Heart left ventricle (tissue), 13 donors: ENCODE results near the gene KIAA0825.

Experiments used
- POLR2A ChIP-seq, 2 donors: fragments of 450-650 bp; IDR thresholded peaks; one replicate each; pipeline ENCODE4 v1.6.1; 2017; ENCODE audit warnings: antibody characterized with exemption in 2 of 2, mild to moderate bottlenecking in 2 of 2, moderate library complexity in 2 of 2
- TF ChIP-seq, protein P1 (sequence below), 12 donors: fragments of 200-600 bp; sonication (generic) in 4 of 12; IDR thresholded peaks; one replicate each; pipeline versions ENCODE4 v1.5.0 to v1.8.0; 2018 to 2022; ENCODE audit warnings: antibody characterized with exemption in 12 of 12, mild to moderate bottlenecking in 5 of 12
- donor health status: ischemic (EF 13 %, LVEDD 7.1; RV severe dilation, severe dysfunction).
- donor health status: DM: no; HTN: yes; CAD: no.
- donor health status: DM: no; HTN: no; CAD: no.
- donor health status: ischemic (EF 25% LVEDD 6.9; RV normal size, moderate dysfunction).
- donor health status: ischemic (EF 25% LVEDD 5.7; RV mildly dilated, moderate dysfunction).
- donor health status: ischemic (EF 35%, LVEDD 5.7; RV mildly dilated, moderate dysfunction).
- donor health status: nonischemic (EF 11% LVEDD 7.7; RV severe dilation, severe dysfunction).
- donor health status: DM: yes; HTN: yes; CAD: no.
- donor health status: PGD.
- donor health status: ischemic (EF 29% LVEDD 5.4; RV normal size, mild dysfunction).
- donor health status: nonischemic (EF 23%, LVEDD 6.1; RV moderate dilation, normal function).

DNA sequence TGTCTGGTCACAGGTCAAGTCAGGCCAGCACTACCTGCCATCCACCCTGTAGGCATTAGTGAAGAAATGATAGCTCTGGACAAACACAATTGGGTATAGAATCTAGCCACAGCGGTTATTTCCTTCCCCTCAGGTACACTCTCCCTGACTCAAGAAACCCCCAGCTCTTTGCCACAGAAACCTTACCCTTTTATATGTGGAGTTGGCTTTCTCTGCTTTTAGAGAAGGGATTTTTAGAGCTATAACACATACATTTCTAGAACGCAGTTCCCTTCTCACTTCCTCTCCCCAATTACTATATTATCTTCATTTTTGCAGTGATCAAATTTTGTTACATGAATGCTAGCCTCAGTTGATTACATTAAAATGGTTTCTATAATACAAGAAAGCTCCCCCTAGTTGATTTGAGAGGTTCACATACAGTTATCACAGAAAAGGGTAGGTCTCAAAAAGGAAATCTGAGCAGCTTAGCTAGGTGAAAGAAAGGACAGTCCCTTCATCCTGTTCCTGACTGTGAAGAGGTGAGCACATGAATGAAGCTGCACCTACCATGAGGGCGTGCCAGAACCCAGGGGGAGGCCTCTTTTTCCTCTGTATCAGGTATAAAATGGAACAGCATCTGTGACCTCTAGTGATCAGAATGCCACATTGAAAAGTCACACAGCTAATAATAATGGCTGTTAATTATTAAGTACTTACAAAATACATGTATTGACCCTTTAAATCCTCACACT lies 425.6 kb downstream of the KIAA0825 start:
- TF ChIP-seq, protein P1, sequence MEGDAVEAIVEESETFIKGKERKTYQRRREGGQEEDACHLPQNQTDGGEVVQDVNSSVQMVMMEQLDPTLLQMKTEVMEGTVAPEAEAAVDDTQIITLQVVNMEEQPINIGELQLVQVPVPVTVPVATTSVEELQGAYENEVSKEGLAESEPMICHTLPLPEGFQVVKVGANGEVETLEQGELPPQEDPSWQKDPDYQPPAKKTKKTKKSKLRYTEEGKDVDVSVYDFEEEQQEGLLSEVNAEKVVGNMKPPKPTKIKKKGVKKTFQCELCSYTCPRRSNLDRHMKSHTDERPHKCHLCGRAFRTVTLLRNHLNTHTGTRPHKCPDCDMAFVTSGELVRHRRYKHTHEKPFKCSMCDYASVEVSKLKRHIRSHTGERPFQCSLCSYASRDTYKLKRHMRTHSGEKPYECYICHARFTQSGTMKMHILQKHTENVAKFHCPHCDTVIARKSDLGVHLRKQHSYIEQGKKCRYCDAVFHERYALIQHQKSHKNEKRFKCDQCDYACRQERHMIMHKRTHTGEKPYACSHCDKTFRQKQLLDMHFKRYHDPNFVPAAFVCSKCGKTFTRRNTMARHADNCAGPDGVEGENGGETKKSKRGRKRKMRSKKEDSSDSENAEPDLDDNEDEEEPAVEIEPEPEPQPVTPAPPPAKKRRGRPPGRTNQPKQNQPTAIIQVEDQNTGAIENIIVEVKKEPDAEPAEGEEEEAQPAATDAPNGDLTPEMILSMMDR (IDR thresholded peaks at IDR 0.05) = no peak
- no peak for TF ChIP-seq POLR2A (IDR thresholded peaks at IDR 0.05)
